GM19099 (cell line): ENCODE results near the gene SLCO6A1.

ENCODE experiments used
- POLR2A ChIP-seq: IDR thresholded peaks from 3 replicates; pipeline ENCODE4 v1.6.1; 2011; ENCODE audit warnings: low read depth; ENCODE audit not compliant: insufficient read length; ENCODE audit errors: extremely low read depth

Gene SLCO6A1

GRCh38 chr5:102527547-102527946 is 28.7 kb upstream of the SLCO6A1 start:
- TF ChIP-seq POLR2A, result no peak

DNA sequence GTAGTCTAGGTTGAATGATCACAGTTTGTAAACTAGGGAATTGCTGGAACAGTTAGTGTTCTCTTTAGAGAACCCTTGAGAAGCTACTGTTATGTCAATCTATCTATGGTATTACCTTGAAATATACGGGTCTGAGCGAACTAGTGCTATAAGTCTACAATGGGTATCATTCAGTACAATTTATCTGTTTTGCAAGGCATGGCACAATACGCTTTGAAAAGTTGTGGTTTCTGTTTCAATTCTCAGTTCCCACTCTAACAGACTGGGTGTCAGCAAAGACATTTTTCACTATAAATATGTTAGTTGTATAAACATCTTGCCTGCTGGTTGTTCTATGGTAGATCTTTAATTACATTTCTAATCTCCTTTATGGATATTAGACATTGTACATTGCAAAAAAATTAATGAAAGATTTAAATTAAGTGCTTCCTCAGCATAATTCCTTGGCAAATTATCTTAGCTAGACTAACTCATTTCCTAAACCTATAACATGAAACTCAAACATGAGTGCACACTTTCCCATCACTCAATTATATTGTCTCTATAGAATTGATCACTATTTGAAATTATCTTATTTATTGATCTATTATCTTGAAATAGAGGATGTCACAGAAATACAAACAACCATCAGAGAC is 24.9 kb upstream of the SLCO6A1 start:
- TF ChIP-seq POLR2A, result no peak

GRCh38 chr5:102511666-102512065 is 12.9 kb upstream of the SLCO6A1 start:
- no peak for TF ChIP-seq POLR2A

DNA sequence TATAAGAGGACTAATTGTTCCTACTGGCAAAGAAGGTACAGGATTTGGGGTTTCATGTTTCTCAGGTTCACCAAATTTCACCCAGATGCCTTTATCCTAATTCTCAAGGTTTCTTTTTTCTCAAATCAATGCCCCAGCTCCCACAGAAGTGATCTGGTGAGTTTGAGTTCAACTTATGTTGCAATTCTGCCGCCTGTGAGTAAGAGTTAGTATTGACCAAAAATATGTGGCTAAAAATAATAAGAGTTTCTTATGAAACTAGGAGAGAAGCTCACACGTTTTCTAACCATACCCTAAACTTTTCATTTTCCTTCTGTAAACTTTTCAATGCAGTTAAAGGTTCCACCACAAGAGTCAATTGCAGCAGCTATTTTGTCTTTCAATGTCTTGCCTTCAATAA is 15.1 kb downstream of the SLCO6A1 start:
- no peak for TF ChIP-seq POLR2A

DNA sequence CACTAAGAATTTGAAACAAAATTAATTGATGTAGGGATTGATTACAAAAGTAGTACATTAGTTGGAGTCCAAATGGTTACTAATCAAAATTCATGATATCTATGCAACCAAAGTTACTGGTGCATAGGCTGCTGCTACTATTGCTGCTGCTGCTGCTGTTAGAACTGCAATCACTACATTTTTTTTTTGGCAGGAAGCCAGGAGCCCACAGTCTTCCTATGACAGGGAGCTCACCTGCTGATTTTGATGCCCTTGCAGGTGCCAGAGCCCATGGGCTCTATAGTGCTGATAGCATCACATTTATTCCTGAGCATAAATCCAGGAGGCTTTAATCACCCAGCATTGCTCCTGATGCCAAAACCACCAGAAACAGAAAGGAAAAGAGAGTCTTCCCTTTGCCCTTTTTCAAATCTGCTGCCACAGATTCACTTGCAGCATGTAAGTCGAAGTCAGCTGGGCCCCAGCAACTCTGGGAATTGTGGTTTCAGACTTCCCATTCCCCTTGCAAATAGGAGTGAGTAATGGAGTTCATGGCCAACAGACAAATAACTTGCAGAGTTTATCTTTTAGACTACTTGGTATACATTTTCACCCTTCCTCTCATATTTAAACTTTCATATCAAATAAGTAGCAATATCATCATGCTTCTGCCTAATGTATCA is 17.6 kb downstream of the SLCO6A1 start:
- TF ChIP-seq POLR2A, result no peak

GRCh38 chr5:102453716-102454115 is 45.1 kb downstream of the SLCO6A1 start:
- TF ChIP-seq POLR2A, result no peak

GRCh38 chr5:102451082-102451481 is 47.7 kb downstream of the SLCO6A1 start:
- TF ChIP-seq POLR2A, result no peak

- TF ChIP-seq POLR2A, result no peak
These were observed 48.3 kb downstream of the SLCO6A1 start for GRCh38 chr5:102450313-102450990.

DNA sequence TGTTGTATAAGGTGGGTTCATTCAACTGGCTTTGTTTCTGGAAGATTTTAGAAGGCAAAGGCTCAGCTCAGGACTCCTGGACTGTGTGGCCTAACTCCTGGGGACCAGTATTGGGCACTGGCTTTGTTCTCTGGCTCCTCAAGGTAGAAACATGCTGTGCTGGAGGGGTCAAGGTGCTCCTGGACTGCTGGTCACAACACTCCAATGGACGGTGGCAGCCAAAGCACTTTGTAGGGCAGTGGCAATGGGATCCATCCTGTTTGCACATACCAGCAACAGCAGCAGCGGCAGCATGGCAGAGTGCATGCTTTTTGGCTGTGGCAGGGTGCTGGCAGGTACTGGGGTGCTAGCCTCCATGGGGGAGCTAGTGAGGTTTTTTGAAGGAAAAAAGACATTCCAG is 65.3 kb downstream of the SLCO6A1 start:
- no peak for TF ChIP-seq POLR2A

DNA sequence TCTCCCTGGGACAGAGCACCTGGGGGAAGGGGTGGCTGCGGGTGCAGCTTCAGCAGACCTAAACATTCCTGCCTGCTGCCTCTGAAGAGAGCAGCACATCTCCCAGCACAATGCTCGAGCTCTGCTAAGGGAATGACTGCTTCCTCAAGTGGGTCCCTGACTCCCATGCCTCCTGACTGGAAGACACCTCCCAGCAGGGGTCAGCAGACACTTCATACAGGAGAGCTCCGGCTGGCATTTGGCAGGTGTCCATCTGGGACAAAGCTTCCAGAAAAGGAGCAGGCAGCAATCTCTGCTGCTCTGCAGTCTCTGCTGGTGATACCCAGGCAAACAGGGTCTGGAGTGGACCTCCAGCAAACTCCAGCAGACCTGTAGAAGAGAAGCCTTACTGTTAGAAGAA is 77.2 kb downstream of the SLCO6A1 start:
- no peak for TF ChIP-seq POLR2A

DNA sequence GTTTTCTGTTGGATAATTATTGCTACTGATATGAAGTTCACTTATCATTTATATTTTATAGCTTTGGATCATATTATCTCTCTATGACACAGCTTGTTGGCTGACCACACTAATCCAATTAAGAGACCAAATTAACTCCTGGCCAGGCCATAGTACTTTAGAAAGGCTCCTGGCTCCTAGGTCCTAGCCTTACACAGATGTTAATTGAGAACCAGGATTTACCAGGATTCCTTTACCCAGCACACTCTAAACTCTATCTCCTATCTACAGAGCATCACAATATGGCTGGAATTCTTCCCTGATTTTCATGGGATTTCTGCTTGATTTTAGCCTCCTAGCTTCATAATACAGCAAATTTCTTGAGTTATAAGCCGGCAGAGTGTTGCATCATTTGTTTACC is 80.3 kb downstream of the SLCO6A1 start:
- no peak for TF ChIP-seq POLR2A

GRCh38 chr5:102414448-102414847 is 84.4 kb downstream of the SLCO6A1 start:
- TF ChIP-seq POLR2A, result no peak

GRCh38 chr5:102388235-102388634 is 110.6 kb downstream of the SLCO6A1 start:
- no peak for TF ChIP-seq POLR2A

- TF ChIP-seq POLR2A, result no peak
These were observed 113.4 kb downstream of the SLCO6A1 start for GRCh38 chr5:102385365-102385764.

GRCh38 chr5:102380174-102380573 is 118.6 kb downstream of the SLCO6A1 start:
- no peak for TF ChIP-seq POLR2A

GRCh38 chr5:102375876-102376275 is 122.9 kb downstream of the SLCO6A1 start:
- TF ChIP-seq POLR2A, result no peak
